Bronchial epithelial cell (primary cell): ENCODE measurements around the gene HGF. TPM values are rescaled to one million over a fixed set of nuclear protein-coding genes. Genes with fewer than 3 reads are reported as not detected.

Experiments used
- DNase-seq: peaks from one replicate; pipeline ENCODE4 v3.0.0-alpha.2; 2010; ENCODE audit warnings: low read depth
- FAIRE-seq: peaks from 2 replicates; lab custom pipeline; 2011; peaks lifted over from hg19 to GRCh38; lab: Jason Lieb, UNC
- H3K27me3 ChIP-seq: 2 replicates; pipeline ENCODE4 v1.5.1; 2011; ENCODE audit warnings: low read length; ENCODE audit not compliant: control insufficient read depth, insufficient read depth
- H3K36me3 ChIP-seq: 2 replicates; pipeline ENCODE4 v1.5.1; 2011; ENCODE audit warnings: low read length; ENCODE audit not compliant: control insufficient read depth, insufficient read depth
- H3K4me3 ChIP-seq: 2 replicates; pipeline ENCODE4 v1.5.1; 2011; ENCODE audit warnings: mild to moderate bottlenecking, low read depth, low read length, control low read depth
- CTCF ChIP-seq: IDR thresholded peaks from 2 replicates; pipeline ENCODE4 v1.5.1; 2011; ENCODE audit warnings: mild to moderate bottlenecking, moderate library complexity, low read length, control low read depth, inconsistent platforms; ENCODE audit not compliant: insufficient read depth, severe bottlenecking
- total RNA-seq: library from RNA; depleted of rRNA; stranded (reverse); fragments of >200 nt; gene quantifications from 2 replicates; pipeline ENCODE4 v1.2.1, GENCODE V29; 2014

The HGF gene
- total RNA-seq, 1 donor from 2014 or later = 3.7 TPM

DNA sequence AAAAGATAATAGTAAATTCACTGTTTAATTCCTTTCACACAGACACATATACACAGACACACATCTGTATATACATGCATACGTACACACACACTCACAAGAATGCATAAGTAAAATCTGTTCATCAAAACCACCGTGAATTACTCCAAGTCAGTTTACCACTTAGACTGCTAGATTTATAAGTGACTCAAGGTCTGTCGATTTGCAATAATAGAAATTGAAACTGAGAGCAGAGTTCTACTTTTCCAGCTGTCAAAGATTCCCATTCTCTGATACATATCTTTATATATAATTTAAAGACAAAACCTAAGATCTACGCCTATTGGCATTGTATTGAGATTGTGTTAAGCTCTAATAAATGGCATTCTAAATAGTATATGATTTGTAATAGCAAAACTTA, 9.9 kb upstream of the HGF start:
- no peak overlapping the region for H3K4me3 ChIP-seq
- TF ChIP-seq CTCF = no peak
- H3K27me3 ChIP-seq = no peaks in the 10 kb centered on the region
- DNase-seq (no peak), FAIRE-seq (no peak)
- no peaks in the 10 kb centered on the region for H3K36me3 ChIP-seq

GRCh38 chr7:81777697-81778096, 7.8 kb upstream of the HGF start:
- no peak for TF ChIP-seq CTCF
- Histone ChIP-seq H3K4me3 (no peak overlapping the region), H3K36me3 (no peaks in the 10 kb centered on the region), H3K27me3 (no peaks in the 10 kb centered on the region)
- no peak for FAIRE-seq
- DNase-seq = no peak

GRCh38 chr7:81776948-81777630, 7.2 kb upstream of the HGF start:
- no peak for TF ChIP-seq CTCF
- no peak for FAIRE-seq

GRCh38 chr7:81776161-81776560, 6.3 kb upstream of the HGF start:
- Histone ChIP-seq H3K36me3 (no peaks in the 10 kb centered on the region), H3K27me3 (peaks cover 2% of the 10 kb centered on the region), H3K4me3 (no peak overlapping the region)
- DNase-seq (no peak), FAIRE-seq (no peak)
- no peak for TF ChIP-seq CTCF

More at GRCh38 chr7:81776948-81777630, 7.2 kb upstream of the HGF start:
- DNase-seq = no peak
- Histone ChIP-seq H3K27me3 (no peaks in the 10 kb centered on the region), H3K36me3 (no peaks in the 10 kb centered on the region), H3K4me3 (no peak overlapping the region)

DNA sequence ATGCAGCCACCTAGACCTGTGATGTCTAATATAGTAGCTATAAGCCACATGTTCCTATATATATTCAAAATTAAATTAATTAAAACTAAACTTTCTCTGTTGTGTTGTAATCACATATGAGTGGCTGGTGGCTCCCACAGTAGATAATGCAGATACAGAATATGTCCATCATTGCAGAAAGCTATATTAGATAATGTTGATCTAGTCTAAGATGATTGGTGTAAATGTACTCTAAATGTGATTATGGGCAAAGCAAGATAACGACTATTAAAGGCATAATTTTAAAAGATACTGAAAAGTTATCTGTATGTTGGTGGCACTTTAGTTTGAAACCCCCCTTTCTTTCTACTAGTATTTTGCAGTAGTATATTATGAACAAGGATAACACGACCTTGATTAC, 5.7 kb upstream of the HGF start:
- no peak for DNase-seq
- Histone ChIP-seq H3K4me3 (no peak overlapping the region), H3K27me3 (peaks cover 3% of the 10 kb centered on the region), H3K36me3 (no peaks in the 10 kb centered on the region)
- no peak for TF ChIP-seq CTCF
- FAIRE-seq = no peak

- H3K4me3 ChIP-seq = no peak overlapping the region
- H3K36me3 ChIP-seq = no peaks in the 10 kb centered on the region
- FAIRE-seq = peak; percentile 66
- peaks cover 6% of the 10 kb centered on the region for H3K27me3 ChIP-seq
- TF ChIP-seq CTCF = no peak
- DNase-seq = no peak
These were observed 4.7 kb upstream of the HGF start for GRCh38 chr7:81774551-81774950.
